G401 (cell line): ENCODE measurements around the gene CSK. TPM values are rescaled to one million over a fixed set of nuclear protein-coding genes. Genes with fewer than 3 reads are reported as not detected.
A peak's percentile ranks its signal among the peaks of the same experiment; 100 is the strongest.

ENCODE experiments used
- DNase-seq: peaks from one replicate; pipeline ENCODE4 v3.0.0-alpha.2; 2015; ENCODE audit warnings: low spot score
- in situ Hi-C: cut with HindIII; loops from 2 replicates; pipeline ENCODE4 v1.10.0; 2016; ENCODE audit warnings: low sequenced_read_pairs, mixed read lengths
- total RNA-seq: library from RNA; depleted of rRNA; stranded (reverse); fragments of >200 nt; shearing (Covaris generic); gene quantifications from 2 replicates; pipeline ENCODE4 v1.2.3, GENCODE V29; 2014

CSK gene
- total RNA-seq, 1 experiment from 2014 or later = 31.3 TPM

DNA sequence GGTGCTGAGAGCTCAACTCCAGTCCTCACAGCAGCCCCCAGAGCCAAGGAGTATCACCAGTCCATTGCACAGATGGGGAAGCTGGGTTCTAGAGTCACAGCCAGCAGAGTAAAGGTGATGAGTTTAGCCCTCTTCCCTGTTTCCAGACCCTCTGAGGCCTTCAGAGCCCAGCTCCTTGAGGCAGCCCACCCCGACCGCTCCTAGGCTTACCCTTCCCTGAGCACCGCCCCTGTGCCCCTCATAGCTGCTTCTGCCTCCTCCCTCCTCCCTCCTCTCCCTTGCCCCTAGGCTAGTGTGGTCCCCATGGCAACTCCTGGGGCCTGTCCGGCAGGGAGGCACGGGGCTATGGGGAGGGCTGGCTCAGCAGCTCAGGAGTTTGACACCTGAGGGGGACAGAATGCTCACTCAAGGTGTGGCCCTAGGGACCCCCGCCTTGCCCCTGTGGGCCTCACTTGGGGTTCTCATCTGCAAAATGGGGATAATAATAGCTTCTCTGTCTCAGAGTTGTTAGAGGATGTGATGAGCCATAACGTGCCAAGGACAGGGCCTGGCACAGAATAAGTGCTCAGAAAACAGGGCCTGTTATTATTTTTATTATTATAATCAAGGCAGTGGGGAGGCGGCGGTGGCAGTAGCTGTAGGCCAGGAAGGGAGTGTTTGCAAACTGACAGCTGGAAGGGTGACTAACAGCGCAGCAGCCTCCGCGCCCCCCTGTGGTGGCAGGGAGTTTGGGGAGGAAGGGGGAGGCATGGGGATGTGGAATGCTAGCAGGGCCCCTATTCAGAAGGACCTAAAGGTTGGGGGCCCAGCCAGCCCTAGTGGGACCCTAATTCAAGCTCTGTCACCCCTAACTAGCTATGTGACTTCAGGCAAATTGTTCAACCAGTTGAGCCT, 11.5 kb downstream of the CSK start:
- no peak for DNase-seq

DNA sequence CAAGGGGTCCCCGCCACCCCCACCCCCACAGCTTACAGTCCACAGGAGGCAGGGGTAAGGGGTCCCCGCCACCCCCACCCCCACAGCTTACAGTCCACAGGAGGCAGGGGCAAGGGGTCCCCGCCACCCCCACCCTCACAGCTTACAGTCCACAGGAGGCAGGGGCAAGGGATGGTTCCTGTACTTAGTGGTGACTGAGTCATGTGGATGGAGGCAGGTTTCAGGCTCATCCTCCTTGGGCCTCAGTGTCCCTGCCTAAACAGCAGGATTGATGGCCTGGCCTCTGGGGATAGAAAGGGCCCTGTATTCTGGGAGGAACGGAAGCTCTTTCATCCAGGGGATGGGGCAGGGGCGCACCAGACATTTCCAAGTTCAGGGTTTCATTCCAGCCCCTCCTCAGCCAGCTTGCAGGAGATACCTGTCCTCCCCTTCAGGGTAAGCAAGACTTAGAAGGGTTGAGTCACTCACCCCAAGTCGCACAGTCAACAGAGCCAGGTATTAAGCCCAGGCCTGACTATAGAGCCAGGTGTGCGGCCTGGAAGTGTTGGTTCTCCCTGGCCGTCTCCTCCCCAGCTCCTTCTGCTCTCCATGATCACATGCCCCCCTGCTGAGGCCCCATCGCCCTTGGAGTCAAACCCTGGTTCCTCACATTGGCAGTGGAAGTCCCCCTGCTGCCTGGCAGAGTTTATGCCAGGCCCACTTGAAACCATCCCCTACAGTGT, 12.5 kb downstream of the CSK start:
- in situ Hi-C loops = no loop called here
- DNase-seq = no peak

More for the DNA sequence above, 11.5 kb downstream of the CSK start:
- in situ Hi-C loops = no loop called here

DNA sequence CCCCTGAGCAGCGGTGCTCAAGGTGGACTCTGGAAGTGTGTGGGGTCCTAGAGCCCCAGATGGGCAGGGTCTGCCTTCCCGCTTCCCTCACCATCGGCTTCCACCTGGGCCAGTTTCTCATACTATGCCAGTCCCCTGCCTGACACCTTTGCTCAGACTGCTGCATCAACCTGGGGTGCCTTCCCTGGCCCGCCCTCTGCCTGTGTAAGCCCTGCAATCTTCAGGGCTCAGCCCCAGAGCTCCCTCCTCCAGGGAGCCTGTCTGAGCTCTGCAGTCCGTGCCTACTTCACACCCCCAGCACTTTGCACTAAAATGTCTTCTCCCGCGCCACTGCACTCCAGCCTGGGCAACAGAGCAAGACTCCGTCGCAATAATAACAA, 13.1 kb downstream of the CSK start:
- DNase-seq = no peak
- in situ Hi-C loops = no loop called here

DNA sequence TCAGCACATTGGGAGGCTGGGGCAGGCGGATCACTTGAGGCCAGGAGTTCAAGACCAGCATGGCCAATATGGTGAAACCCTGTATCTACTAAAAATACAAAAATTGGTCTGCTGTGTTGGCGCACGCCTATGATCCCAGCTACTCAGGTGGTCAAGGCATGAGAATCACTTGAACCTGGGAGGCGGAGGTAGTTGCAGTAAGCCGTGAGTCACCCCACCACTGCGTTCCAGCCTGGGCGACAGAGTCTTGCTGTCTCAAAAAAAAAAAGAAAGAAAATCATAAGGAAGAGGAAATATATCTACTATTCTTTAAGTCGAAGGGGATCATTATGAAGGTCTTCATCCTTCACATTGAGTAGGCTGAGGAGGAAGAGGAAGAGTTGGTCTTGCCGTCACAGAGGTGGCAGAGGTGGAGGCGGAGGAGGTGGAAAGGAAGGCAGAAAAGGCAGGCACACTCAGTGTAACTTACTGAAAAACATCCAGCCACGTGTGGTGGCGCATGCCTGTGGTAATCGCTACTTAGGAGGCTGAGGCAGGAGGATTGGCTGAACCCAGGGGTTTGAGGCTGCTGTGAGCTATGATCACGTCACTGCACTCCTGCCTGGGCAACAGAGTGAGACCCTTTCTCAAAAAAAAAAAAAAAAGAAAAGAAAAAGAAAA, 14.2 kb downstream of the CSK start:
- DNase-seq = no peak
- in situ Hi-C loops = no loop called here

DNA sequence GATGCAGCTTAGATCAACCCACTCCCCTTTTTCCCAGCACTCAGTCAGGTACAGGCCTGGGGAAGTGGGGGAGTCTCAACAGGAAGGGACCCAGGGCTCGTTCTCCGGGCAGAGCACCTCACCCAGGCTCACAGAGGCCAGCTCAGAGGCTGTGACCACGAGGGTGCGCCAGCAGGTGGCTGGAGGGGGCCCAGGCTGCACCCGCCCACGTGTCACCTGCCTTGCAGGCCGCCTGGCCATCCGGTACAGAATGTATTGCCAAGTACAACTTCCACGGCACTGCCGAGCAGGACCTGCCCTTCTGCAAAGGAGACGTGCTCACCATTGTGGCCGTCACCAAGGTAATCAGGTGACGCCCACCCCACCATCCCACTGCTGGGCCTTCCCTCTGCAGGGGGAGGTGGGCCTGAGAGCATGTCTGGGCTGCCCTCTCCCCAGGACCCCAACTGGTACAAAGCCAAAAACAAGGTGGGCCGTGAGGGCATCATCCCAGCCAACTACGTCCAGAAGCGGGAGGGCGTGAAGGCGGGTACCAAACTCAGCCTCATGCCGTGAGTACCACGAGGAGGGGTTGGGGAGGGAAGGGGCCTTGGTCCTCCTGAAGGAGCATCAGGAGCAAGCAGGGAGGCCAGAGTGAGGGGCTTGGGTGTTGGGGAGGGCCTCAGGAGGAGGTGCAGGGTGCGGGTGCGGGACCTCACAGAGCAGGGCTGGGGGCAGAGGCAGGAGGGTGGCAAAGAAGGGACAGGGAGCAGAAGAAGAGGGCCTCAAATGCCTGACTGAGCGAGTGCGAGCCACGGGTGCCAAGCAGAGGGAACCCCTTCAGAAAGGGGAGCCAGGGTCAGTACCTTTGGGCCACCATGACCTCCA, 16.7 kb downstream of the CSK start:
- in situ Hi-C loops = no loop called here
- DNase-seq = peak; percentile 91

DNA sequence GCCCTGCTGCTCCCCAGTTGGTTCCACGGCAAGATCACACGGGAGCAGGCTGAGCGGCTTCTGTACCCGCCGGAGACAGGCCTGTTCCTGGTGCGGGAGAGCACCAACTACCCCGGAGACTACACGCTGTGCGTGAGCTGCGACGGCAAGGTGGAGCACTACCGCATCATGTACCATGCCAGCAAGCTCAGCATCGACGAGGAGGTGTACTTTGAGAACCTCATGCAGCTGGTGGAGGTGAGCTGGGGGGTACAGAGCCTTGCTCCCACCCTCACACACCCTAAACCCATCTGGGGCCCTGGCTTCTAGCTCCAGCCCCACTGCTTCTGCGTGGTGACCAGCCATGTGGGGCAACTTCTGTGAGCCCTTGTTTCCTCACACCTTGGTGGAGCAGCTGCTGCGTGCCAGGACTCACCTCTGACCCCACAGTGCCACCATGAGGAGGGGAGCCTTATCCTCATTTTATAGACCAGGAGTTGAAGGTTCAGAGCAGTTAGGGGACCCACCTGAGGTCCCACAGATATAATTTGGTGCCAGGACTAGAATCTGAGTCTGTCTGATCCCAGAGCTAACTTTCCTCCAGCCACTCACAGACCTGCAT, 17.5 kb downstream of the CSK start:
- no peak for DNase-seq
- in situ Hi-C loops = no loop called here

DNA sequence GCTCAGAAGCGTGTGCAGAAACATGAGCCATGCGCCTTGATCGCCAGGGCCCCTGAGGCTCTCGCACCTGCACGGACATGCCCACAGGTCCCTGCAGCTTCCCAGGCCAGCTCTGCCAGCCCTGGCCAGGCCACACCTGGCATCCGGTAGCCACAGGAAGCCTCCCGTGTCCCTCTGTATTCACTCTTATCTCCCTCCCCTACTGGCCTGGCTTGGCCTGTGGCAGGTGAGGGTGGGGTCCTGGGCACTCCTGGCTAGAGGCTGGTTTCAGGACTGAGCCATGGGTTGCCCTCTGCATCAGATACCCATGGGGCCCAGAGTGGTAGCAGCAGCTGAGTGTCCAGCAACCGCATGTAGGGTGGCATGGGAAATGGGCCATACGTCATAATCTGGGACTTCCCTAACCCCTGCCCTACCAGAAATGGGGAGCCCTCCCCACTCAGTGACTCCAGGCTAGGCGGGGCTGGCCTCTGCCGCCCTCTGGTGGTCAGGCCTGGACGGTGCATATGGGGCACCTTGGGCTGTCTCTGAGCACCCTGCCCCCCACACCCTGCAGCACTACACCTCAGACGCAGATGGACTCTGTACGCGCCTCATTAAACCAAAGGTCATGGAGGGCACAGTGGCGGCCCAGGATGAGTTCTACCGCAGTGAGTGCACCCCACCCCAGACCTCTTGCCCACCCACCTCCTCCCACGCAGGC, 18.1 kb downstream of the CSK start:
- in situ Hi-C loops = no loop called here

DNA sequence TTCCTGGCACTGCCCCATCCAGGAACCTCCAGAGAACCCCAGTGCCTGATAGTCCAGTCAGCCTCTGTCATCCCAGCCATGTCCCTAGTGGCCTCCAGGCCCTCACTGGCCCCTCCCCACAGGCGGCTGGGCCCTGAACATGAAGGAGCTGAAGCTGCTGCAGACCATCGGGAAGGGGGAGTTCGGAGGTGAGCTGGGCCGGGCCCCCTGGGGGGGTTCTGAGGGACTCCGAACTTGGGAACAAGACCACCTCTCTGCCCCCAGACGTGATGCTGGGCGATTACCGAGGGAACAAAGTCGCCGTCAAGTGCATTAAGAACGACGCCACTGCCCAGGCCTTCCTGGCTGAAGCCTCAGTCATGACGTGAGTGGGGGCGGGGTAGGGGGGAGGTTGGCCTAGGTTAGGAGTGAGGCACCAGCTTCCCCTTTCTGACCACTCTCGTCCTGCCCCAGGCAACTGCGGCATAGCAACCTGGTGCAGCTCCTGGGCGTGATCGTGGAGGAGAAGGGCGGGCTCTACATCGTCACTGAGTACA, 18.7 kb downstream of the CSK start:
- in situ Hi-C loops = no loop called here
- no peak for DNase-seq

More for the DNA sequence above, 18.1 kb downstream of the CSK start:
- DNase-seq = peak; percentile 50

DNA sequence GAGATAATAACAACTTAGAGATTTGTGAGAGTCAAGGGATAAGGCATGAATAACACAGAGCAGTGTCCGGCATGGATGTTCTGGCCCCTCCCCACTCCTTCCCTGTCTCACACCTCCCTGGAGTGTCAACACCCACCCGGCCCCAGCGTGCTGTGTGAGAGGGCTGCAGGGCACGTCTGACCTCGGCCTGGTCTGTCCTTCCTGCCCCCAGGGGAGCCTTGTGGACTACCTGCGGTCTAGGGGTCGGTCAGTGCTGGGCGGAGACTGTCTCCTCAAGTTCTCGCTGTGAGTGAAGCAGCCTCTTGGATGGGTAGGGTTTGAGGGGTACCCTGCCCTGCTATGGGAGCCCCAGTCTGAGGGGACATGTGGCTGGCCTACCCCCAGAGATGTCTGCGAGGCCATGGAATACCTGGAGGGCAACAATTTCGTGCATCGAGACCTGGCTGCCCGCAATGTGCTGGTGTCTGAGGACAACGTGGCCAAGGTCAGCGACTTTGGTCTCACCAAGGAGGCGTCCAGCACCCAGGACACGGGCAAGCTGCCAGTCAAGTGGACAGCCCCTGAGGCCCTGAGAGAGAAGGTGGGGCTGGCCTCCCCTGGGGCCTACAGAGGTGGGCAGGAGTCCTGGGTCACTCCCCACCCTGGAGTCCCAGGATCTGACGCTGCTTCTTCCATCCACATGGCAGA, 19.6 kb downstream of the CSK start:
- in situ Hi-C loops = no loop called here
- no peak for DNase-seq

DNA sequence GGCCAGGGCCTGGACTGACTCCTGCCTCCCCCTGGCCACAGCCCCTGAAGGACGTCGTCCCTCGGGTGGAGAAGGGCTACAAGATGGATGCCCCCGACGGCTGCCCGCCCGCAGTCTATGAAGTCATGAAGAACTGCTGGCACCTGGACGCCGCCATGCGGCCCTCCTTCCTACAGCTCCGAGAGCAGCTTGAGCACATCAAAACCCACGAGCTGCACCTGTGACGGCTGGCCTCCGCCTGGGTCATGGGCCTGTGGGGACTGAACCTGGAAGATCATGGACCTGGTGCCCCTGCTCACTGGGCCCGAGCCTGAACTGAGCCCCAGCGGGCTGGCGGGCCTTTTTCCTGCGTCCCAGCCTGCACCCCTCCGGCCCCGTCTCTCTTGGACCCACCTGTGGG, 20.4 kb downstream of the CSK start:
- in situ Hi-C loops = no loop called here
- no peak for DNase-seq

DNA sequence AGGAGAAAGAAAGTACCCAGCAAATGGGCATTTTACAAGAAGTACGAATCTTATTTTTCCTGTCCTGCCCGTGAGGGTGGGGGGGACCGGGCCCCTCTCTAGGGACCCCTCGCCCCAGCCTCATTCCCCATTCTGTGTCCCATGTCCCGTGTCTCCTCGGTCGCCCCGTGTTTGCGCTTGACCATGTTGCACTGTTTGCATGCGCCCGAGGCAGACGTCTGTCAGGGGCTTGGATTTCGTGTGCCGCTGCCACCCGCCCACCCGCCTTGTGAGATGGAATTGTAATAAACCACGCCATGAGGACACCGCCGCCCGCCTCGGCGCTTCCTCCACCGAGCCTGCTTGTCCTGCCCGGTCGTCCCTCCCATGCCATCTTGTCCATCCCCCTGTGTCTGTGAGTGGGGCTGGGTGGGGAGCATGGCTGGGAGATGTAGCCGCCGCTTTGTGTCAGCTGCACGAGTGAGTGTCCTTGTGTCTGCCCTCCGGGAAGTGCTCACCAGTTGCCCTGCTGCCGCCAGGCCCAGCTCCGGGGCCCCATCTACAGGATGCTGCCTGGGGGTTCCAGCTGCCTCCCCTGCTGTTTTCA, 21.1 kb downstream of the CSK start:
- no peak for DNase-seq
- in situ Hi-C loops = no loop called here

DNA sequence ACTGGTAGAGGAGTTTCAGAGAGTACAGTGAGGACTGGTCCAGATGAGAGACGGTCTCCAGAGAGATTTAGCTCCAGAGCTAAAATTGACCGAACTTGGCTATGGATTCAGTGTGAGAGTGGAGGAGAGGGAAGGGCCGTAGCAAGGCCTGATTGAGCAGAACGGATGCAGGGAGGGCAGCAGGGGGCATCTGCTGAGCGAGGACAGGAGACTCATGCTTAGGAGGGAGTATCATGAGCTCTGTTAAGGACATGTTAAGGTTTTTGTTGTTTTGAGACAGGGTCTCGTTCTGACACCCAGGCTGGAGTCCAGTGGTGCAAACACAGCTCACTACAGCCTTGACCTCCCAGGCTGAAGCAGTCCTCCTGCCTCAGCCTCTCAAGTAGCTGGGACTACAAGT, 23.1 kb downstream of the CSK start:
- in situ Hi-C loops = no loop called here

DNA sequence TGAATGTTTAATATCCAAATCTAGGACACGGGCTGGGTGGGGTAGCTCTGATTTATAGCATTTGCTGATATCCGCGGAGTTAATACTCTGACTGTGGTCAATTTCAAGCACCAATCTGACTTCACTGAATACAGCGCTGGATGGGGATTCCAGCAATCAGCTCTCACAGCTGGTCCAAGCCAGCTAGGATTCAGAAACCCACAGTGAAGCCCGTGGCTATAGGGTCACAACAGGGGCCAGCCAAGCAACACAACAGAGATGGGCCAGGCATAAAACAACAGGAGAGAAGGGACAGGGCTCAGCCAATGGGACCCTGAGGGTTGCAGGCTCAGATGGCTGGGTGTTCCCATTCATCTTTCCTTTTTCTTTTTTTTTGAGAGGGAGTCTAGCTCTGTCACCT, 25.4 kb downstream of the CSK start:
- in situ Hi-C loops = no loop called here
- DNase-seq = no peak

More for the DNA sequence above, 23.1 kb downstream of the CSK start:
- DNase-seq = no peak

DNA sequence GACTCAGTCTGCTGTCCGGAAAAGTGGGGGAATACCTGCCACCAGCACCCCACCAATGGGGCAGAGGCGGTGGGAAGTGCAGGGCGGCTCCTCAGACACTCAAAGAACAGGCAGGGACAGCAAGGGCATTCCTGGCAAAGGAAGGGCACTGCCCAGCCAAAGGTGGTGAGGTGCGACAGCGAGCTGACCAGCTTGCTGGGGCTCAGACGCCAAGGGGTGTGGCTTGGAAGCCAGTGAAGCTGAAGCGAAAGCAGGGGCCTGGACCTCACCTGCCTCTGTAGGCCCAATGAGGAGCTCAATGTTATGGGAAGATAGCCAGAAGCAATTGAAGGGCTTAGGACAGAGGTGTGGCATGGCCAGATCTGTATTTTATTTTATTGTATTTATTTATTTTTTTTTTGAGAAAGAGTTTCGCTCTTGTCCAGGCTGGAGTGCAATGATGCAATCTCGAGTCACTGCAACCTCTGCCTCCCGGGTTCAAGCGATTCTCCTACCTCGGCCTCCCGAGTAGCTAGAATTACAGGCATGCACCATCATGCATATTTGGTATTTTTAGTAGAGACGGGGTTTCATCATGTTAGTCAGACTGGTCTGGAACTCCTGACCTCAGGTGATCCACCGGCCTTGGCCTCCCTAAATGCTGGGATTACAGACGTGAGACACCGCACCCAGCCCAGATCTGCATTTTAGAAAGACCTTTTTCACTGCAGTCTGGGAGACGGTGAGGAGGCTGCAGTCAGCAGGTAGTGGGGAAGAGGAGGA, 26.4 kb downstream of the CSK start:
- peak; percentile 89 for DNase-seq
- in situ Hi-C loops = no loop called here

DNA sequence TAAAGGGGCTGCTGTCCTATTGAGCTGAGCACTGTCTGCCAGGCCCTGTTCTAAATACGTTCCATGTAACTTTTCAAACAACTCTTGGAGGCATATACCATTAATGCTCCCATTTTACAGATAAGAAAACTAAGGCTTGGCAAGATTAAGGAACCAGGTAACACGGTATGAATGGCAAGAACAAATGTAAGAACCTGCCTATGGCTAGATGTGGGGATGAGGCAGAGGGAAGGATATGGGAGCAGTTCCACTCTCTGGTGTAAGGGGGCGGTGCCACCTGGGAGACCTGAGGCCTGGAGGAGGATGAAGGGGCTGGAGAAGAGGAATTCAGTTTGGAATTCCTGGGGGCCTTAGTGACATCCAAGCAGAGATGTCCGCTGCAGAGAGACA, 27.0 kb downstream of the CSK start:
- in situ Hi-C loops = no loop called here
- DNase-seq = no peak

DNA sequence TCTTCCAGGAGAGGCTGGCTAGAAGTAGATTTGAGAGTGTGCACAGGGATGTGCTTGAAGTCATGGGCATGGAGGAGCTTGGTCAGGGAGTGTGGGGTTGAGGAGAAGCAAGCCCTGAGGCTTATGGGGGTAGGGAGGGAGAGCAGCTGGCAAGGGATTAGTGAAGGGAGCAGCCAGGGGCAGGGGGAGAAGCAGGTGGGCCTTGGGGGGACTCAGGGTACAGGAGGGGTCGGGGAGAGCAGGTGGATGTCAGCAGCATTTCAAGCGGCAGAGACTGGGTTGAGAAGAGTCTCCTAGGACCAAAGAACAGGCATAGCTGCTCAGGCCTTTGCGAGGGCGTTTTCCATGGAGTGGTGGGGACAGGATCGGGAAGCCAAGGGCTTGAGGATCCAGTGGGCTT, 27.4 kb downstream of the CSK start:
- in situ Hi-C loops = no loop called here
- DNase-seq = no peak
